GM21576 (cell line): ENCODE results near the gene UBR3.
"Not testable (repeated sequence)": the region's sequence is repeated elsewhere in the genome, so short reads cannot be mapped to it uniquely, and the experiment has no call there.

Experiments
- ATAC-seq: cut with Tn5 transposase; IDR thresholded peaks from one replicate; pipeline ENCODE4 v1.9.1; 2021; ENCODE audit warnings: mild to moderate bottlenecking, moderate library complexity; ENCODE audit not compliant: unreplicated experiment

UBR3 gene

DNA sequence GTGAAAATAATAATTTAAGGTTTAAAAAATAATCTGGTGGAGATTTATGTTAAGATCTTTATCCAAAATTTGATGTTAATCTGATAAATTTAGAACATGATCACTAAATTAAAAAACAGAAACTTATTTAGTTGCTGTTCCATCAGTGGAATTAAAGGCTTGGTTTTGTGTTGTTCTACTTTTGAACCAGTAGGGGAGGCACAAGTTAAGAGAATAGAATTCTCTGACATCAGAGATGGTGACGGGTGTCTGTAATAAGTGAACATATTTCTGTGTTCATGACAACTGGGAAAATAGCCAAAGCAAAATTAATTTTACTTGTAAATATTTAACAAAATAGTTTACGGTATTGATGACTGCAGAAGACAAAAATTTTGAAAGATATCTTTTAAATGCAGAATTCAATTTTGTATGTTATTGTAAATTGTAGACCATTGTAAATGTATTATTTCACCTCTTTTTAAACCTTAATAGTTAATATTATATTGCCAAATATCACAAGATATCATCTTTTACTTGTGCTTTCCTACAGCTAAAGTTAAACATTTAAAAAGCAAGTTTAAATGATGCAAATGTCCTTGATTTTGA lies 106.0 kb downstream of the UBR3 start:
- ATAC-seq: no peak

DNA sequence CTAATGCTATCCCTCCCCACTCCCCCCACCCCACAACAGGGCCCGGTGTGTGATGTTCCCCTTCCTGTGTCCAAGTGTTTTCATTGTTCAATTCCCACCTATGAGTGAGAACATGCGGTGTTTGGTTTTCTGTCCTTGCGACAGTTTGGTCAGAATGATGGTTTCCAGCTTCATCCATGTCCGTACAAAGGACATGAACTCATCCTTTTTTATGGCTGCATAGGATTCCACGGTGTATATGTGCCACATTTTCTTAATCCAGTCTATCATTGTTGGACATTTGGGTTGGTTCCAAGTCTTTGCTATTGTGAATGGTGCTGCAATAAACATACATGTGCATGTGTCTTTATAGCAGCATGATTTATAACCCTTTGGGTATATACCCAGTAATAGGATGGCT lies 109.4 kb downstream of the UBR3 start:
- ATAC-seq: not testable (repeated sequence)

DNA sequence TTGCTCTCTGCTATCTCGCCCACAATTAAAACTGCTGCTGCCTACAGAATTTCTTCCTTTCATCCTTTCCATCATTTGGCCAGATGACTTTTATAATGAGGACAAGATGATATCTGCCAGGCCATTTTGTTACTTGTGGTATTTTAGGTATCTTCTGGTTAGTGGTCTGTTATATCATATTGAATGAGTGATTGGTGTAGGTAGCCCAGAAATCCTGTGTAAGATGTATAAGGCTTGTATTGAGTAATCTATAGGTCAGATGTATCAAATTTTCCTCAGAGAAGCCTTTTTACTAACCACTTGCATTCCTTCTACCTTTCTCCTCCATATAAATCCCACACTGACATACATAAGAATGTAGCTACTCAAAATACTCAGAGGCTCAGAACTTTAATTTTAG lies 118.3 kb downstream of the UBR3 start:
- ATAC-seq: no peak

DNA sequence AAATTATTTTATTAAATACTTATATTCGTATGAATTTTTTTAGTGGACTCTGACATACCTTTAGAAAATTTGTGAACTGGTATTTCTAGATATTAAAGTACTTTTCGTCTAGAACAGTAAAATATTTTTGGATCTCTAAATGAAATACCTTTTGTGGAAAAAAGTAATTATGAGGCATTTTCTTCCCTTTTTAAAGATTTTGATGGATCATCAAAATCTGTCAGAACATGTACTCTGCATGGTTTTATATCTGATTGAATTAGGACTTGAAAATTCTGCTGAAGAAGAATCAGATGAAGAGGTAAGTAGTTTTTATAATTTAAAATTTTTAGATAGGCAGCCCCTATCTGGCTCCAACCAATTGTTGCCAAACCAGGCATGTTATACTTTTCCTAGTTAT lies 118.8 kb downstream of the UBR3 start:
- no peak for ATAC-seq

DNA sequence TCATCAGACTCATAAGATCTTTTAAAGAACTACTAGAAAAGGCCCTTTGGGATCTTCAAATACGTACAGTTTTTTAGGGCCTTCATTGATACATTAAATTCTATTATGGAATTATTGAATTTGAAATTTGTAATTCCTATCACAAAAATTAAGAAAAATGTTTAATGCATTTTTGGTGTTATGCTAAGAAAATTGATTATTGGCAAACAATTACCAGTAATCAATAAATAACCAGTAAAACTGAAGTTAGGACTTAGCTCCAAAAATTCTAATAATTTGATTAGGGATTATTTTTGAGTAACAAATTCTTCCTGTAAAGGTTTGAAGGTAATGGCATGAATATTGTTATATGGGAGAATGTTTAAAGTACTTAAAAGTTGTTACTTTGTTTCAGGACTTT lies 119.3 kb downstream of the UBR3 start:
- no peak for ATAC-seq

DNA sequence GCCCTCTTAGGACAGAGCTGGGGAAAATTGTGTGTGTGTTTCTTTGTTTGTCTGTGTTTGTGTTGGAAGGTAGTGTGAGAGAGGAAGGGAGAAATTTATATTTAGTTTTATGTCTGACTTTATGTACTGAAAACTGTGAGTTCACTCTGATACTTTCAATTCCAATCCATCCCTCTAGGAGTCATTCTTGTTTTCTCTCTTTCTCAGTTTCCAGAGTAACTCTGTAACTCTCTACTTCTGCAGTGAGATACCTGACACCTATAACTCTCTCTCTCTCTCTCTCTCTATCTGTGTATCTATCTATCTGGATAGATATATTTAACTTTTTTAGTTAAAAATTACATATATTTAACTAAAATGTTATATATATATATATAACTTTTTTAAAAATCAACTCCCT lies 128.7 kb downstream of the UBR3 start:
- no peak for ATAC-seq

DNA sequence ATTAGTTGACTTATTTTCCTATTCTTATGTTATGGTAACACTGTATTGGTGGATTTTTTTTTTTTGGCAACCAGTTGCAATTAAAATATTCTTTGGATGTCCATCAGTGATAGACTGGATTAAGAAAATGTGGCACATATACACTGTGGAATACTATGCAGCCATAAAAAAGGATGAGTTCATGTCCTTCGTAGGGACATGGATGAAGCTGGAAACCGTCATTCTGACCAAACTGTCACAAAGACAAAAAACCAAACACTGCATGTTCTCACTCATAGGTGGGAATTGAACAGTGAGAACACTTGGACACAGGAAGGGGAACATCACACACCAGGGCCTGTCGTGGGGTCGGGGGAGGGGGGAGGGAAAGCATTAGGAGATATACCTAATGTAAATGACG lies 130.0 kb downstream of the UBR3 start:
- not testable (repeated sequence) for ATAC-seq

DNA sequence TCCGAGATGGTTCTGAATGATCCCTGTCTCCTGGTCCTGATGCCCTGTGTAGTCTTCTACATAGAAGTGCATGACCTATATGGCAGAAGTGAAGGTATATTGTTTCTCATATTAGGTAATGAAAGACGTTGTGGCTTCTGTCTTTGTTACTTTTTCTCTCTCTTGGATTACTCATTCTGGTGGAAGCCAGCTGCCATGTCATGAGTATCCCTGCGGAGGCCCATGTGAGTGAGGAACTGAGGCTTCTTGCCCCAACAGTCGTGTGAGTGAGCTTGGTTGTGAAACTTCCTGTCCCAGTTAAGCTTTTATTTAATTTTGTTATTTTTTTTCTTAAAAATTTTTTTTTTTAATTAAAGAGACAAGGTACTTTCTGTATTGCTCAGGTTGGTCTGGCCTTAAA lies 134.7 kb downstream of the UBR3 start:
- ATAC-seq: no peak

DNA sequence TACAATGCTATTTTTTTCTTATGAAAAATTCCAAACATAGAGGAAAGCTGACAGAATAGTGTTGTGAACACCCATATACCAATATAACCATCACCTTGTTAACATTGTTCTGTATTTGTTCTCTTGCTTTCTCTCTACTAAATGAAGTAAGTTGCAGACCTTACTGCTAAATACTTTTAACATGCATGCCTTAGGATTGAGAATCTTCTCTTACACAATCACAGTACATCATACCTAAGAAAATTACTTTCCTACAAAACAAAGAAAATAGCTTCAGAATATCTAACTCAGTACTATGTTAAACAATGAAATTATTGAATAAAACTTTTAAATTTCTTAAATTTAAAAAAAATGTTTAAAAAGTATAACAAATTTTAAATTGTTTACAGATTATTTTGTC lies 136.5 kb downstream of the UBR3 start:
- no peak for ATAC-seq

DNA sequence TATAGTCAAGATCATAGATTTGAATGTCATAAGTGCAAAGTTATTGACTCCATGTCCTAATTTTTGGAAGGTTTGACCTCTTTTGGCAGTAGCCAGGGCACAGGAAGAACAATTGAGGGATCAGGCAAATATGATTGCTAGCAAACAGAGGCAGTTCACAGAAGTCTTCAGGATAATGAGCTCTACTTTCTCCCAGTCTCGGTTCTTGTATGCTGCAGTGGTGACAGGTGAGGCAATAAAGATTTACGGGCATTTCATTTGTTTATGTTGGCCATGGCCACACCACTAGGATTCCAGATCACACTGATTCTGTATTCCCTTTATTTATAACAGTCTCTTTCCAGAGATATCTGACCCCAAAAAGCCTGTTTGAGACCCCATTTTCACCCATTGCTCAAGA lies 137.5 kb downstream of the UBR3 start:
- no peak for ATAC-seq

DNA sequence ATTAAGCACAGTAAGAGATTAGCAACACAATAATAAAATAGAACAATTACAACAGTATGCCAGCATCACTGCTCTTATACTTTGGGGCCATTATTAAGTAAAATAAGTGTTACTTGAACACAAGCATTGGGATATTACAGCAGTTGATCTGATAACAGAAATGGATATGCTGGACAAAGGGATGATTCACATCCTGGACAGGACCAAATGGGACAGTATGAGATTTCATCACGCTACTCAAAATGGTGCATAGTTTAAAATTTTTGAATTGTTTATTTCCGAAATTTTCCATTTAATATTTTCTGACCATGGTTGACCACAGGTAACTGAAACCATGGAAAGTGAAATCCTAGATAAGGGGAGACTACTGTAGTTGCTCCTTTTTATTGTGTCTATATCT lies 138.2 kb downstream of the UBR3 start:
- no peak for ATAC-seq

DNA sequence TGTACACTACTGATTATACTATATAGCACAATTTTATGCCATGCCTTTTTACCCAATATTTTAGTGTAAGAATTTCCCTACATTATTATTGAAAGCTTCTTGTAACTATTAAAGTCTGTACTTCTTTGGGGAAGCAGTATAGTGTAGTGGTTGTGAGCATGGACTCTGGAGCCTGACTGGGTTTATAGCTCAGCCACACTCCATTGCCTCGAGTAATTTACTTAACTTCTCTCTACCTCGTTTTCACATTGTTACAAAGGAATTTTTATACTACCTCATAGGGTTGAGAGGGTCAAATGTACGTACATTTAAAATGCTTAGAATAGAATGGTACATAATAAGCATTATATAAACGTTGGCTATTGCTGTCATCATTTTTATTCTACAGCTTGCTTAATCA lies 139.2 kb downstream of the UBR3 start:
- no peak for ATAC-seq

DNA sequence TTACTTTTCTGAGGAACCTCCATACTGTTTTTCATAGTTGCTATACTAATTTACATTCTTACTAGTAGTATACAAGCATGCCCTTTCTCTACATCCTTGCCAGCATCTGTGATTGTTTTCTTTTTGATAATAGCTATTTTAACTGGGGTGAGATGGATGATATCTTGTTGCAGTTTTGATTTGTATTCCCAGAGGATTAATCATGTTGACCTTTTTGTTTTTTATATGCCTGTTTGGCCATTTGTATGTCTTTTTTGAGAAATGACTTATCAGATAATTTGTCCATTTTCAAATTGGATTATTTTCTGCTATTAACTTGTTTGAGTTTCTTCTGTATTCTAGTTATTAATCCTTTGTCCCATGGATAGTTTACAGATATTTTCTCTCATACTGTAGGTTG lies 141.5 kb downstream of the UBR3 start:
- ATAC-seq: no peak

DNA sequence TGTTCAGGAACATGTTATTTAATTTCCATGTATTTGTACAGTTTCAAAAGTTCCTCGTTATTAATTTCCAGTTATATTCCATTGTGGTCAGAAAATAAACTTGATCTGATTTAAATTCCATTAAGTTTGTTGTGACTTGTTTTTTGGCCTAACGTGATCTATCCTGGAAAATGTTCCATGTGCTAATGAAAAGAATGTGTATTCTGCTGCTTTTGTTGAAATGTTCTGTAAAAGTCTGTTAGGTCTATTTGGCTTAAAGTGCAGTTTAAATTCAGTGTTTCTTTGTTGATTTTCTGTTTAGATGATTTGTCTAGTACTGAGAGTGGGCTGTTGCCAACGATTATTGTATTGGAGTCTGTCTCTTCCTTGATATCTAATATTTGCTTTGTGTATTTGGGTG lies 148.0 kb downstream of the UBR3 start:
- ATAC-seq: no peak

DNA sequence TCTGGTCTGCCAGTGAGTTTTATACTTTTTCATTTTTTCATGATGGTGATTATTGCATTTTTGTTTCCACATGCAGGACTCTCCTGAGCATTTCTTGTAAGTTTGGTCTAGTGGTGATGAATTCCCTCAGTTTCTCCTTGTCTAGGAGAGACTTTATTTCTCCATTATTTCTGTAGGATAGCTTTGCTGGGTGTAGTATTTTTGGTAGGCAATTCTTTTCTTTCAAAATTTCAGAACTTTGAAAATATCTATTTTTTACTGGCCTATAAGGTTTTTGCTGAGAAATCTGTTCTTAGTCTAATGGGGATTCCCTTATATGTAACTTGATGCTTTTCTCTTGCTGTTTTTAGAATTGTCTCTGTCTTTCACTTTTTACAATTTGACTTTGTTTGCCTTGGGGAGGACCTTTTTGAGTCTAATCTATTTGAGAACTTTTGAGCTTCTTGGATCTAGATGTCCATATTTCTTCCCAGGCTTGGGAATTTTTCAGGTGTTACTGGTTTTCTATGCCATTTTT lies 149.1 kb downstream of the UBR3 start:
- no peak for ATAC-seq

DNA sequence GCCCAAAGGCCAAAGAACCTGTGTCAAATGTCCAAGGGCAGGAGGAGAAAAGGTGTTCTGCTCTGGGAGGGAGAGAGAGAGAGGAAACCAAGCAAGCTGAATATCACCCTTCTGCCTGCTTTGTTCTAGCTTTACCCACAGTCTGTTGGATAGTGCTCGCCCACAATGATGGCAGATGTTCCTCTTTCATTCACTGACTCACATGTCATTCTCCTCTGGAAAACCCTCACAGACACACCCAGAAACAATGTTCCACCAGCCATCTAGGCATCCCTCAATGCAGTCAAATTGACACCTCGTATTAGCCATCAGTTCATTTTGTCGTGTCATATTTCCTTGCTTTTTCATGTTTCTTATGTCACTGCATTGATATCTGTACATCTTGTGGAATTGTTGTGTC lies 150.3 kb downstream of the UBR3 start:
- no peak for ATAC-seq

DNA sequence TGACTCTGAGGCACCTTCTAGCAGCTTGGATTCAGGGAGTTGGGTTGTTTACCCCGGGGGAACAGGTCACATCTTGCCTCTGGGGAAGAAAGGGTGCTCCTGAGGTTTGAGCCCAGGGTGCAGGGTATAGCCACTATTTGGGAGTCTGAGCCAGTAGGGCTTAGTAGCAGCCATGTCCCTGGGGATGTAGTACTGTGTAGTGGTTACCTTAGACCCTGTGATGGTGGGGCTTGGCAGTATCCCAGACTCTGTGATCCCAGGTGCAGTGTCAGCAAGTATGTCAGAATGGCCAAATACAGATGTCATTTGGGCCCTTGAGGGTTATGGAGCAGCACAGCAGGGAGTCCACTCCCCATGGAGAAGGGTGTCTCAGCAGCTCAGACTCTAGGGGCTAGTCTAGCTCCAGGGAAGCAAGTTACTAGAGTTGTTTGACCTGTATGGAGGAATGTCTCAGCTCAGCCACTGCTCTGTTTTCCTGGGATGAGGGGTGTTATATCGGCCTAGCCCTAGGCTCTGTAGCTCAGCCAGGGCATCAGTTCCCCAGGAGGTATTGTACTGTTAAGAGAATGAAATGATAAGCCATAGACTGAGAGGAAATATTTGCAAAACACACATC lies 151.3 kb downstream of the UBR3 start:
- ATAC-seq: no peak

DNA sequence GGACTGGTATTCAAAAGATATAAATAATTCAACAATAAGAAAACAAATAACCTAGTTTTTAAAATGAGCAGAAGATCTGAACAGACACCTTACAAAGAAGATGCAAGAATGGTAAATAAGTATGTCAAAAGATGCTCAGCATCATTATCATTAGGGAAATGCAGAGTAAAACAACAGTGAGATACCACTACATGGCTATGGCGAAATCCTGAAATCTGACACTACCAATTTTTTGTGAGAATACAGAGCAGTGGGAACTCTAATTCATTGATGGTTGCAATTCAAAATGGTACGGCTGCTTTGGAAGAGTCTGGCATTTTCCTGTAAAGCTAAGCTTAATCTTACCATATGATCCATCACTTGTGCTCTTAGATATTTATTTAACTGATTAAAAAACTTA lies 151.8 kb downstream of the UBR3 start:
- ATAC-seq: no peak

DNA sequence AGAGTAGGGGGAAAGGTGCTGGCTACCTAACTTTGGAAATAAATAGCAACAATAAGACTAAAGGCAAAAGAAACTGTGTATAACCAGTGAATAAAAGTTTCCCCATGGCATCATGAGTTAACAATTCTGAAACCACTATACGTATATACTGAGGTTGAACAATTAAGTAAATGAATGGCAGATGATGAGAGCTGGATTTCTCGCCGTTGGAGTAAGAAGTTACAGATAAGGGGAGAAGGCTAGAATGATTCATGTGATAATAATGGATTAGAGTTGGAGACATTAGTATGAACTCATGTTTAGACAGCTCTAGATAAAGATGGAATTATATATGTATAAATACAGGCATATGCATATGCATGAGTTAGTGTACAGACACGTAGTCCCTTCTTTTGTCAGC lies 152.7 kb downstream of the UBR3 start:
- no peak for ATAC-seq

DNA sequence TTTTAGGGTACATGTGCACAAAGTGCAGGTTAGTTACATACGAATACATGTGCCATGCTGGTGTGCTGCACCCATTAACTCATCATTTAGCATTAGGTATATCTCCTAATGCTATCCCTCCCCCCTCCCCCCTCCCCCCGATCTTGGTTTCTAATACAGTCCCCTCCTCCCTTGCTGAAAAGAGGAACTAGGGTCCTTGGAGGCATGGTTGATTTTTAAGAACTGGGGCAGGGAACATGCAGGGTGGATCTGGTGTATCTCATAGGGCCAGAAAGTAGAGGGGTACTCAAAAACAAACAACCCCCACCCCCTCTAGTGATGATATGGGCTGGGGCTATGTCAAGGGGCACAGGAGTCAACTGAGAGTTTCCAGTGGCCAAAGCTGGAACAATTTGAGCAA lies 153.4 kb downstream of the UBR3 start:
- no peak for ATAC-seq

DNA sequence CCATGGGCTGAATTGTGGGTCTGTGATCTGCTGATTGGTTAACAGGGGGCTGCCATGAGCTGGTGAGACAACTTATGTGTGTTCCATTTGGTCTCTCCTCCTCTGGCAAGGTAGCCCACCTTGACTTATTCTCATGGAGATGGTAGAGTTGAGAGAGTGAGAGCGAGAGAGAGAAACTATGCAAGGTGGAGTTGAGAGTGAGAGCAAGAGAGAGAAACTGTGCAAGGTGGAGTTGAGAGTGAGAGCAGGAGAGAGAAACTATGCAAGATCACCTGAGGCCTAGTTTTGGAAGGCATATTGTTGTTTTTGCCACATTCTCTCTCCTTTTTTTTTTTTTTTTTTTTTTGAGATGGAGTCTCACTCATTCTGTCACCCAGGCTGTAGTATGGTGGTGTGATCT lies 155.7 kb downstream of the UBR3 start:
- no peak for ATAC-seq

DNA sequence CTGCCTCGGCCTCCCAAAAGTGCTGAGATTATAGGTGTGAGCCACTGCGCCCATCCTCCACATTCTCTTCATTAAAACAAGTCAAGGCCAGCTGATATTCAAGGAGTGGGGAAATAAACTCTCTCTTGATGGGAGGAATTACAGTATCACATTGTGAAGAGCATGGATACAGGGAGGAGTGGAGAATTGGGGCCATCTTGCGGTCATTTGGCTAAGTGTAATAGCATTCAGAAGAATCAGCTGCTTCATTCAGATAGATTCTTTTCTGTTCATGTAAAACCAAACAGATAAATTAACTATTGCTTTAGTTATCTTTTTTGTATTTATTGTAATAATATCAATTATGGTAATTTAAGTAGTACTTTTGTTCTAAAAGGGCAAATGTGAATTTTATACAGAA lies 156.3 kb downstream of the UBR3 start:
- ATAC-seq: no peak

DNA sequence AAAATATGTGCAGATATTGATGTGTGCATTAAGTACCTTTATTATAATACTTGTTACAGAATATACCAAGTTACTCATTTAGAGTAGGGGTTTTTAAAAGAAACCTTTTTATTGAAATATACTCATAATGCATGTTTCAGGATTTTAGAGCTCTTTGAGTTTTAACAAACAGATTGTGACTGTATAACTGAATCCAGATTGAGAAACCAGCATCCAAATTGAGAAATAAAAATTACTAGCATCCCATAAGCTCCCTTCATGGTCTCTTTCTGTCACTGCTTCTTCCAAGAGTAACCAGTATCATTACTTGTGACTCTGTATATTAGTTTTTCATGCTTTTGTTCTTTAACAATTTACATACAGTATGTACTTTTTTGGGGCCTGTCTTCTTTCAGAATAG lies 156.9 kb downstream of the UBR3 start:
- ATAC-seq: no peak
